ENCODE data around the gene KRTAP25-1. TPM values are rescaled to one million over a fixed set of nuclear protein-coding genes. Genes with fewer than 3 reads are reported as not detected.
A peak's percentile ranks its signal among the peaks of the same experiment; 100 is the strongest.

The KRTAP25-1 gene
- not detected in 3 replicates for total RNA-seq
- long read RNA-seq = 0 reads

- Mint-ChIP-seq H3K4me3 (ENCODE audit: unreplicated experiment) (no peak within 1 kb of the TSS), H3K27ac (ENCODE audit: unreplicated experiment) (no peak within 1 kb of the TSS), H3K27me3 (ENCODE audit: low read depth) (peaks cover 20% of the 10 kb centered on the region), H3K36me3 (ENCODE audit: low read depth) (no peaks in the 10 kb centered on the region), H3K4me1 (ENCODE audit: low read depth) (no peaks in the 10 kb centered on the region), H3K9me3 (ENCODE audit: low read depth) (peaks cover 5% of the 10 kb centered on the region)
- TF ChIP-seq CTCF (IDR thresholded peaks at IDR 0.05) = no peak
- DNase-seq (ENCODE audit: low spot score) = no peak
Observed at GRCh38 chr21:30289215-30289614, at the start of gene KRTAP25-1. KRTAP25-1 (minus strand) TSS chr21:30289514; CDS start chr21:30289490, 24 bp downstream.

- Mint-ChIP-seq H3K9me3 (ENCODE audit: low read depth) (no peaks in the 10 kb centered on the region), H3K36me3 (ENCODE audit: low read depth) (no peaks in the 10 kb centered on the region), H3K27me3 (ENCODE audit: low read depth) (no peaks in the 10 kb centered on the region), H3K4me3 (ENCODE audit: unreplicated experiment) (no peak overlapping the region), H3K4me1 (ENCODE audit: low read depth) (peaks cover 32% of the 10 kb centered on the region), H3K27ac (ENCODE audit: unreplicated experiment) (no peak overlapping the region)
- TF ChIP-seq CTCF (IDR thresholded peaks at IDR 0.05) = no peak
- no peak for DNase-seq (ENCODE audit: low spot score)
Observed at GRCh38 chr21:30338717-30339116, 49.4 kb upstream of the KRTAP25-1 start.

GRCh38 chr21:30337772-30338171 lies 48.5 kb upstream of the KRTAP25-1 start:
- Mint-ChIP-seq H3K4me3 (ENCODE audit: unreplicated experiment) (no peak overlapping the region), H3K36me3 (ENCODE audit: low read depth) (no peaks in the 10 kb centered on the region), H3K27ac (ENCODE audit: unreplicated experiment) (no peak overlapping the region), H3K27me3 (ENCODE audit: low read depth) (no peaks in the 10 kb centered on the region), H3K9me3 (ENCODE audit: low read depth) (no peaks in the 10 kb centered on the region), H3K4me1 (ENCODE audit: low read depth) (peaks cover 41% of the 10 kb centered on the region)
- no peak for TF ChIP-seq CTCF (IDR thresholded peaks at IDR 0.05)
- DNase-seq (ENCODE audit: low spot score) = no peak

- no peak for DNase-seq (ENCODE audit: low spot score)
- no peaks in the 10 kb centered on the region for H3K36me3 Mint-ChIP-seq (ENCODE audit: low read depth)
- no peaks in the 10 kb centered on the region for H3K9me3 Mint-ChIP-seq (ENCODE audit: low read depth)
- no peak within 1 kb of the TSS for H3K4me3 Mint-ChIP-seq (ENCODE audit: unreplicated experiment)
- H3K27me3 Mint-ChIP-seq (ENCODE audit: low read depth) = no peaks in the 10 kb centered on the region
- peak within 1 kb of the TSS; percentile 45 for H3K27ac Mint-ChIP-seq (ENCODE audit: unreplicated experiment)
- H3K4me1 Mint-ChIP-seq (ENCODE audit: low read depth) = peaks cover 43% of the 10 kb centered on the region
- no peak for TF ChIP-seq CTCF (IDR thresholded peaks at IDR 0.05)
Observed at GRCh38 chr21:30337276-30337744, 48.0 kb upstream of the KRTAP25-1 start, which contains the start of gene KRTAP27-1. KRTAP27-1 (minus strand) TSS chr21:30337694; CDS start chr21:30337668, 26 bp downstream.

- no peaks in the 10 kb centered on the region for H3K36me3 Mint-ChIP-seq (ENCODE audit: low read depth)
- peak overlapping the region; percentile 45 for H3K27ac Mint-ChIP-seq (ENCODE audit: unreplicated experiment)
Observed at GRCh38 chr21:30336596-30336995, 47.3 kb upstream of the KRTAP25-1 start.

More at GRCh38 chr21:30336596-30336995, 47.3 kb upstream of the KRTAP25-1 start:
- Mint-ChIP-seq H3K4me1 (ENCODE audit: low read depth) (peaks cover 43% of the 10 kb centered on the region), H3K4me3 (ENCODE audit: unreplicated experiment) (no peak overlapping the region), H3K9me3 (ENCODE audit: low read depth) (no peaks in the 10 kb centered on the region), H3K27me3 (ENCODE audit: low read depth) (no peaks in the 10 kb centered on the region)
- no peak for DNase-seq (ENCODE audit: low spot score)
- no peak for TF ChIP-seq CTCF (IDR thresholded peaks at IDR 0.05)

Data from chondrocyte (in vitro differentiated cells).